Right atrium auricular region (tissue), 2 donors: ENCODE data around the gene CC2D1A. TPM values are rescaled to one million over a fixed set of nuclear protein-coding genes. Genes with fewer than 3 reads are reported as not detected.

Experiments used
- DNase-seq: peaks from one replicate; pipeline ENCODE4 v3.0.0-alpha.2; 2019; ENCODE audit warnings: low spot score
- H3K27ac ChIP-seq, 2 donors: fragments of 200-600 bp; sonication (generic); 1 replicate in 1 of 2; 2 replicates in 1 of 2; pipeline ENCODE4 v1.5.1; 2016 to 2019
- H3K27me3 ChIP-seq, 2 donors: fragments of 200-600 bp; sonication (generic); one replicate each; pipeline versions ENCODE4 v1.5.1 to v1.6.0; 2017 to 2019
- H3K36me3 ChIP-seq: fragments of 200-600 bp; sonication (generic); one replicate; pipeline ENCODE4 v1.5.1; 2016
- H3K4me1 ChIP-seq, 2 donors: fragments of 200-600 bp; sonication (generic); one replicate each; pipeline versions ENCODE4 v1.5.1 to v1.6.0; 2017 to 2019
- H3K4me3 ChIP-seq, 2 donors: fragments of 200-600 bp; sonication (generic); 1 replicate in 1 of 2; 2 replicates in 1 of 2; pipeline ENCODE4 v1.5.1; 2017 to 2019; ENCODE audit warnings: mild to moderate bottlenecking in 1 of 2, moderate library complexity in 1 of 2
- H3K9me3 ChIP-seq, 2 donors: fragments of 200-600 bp; sonication (generic); one replicate each; pipeline ENCODE4 v1.5.1; 2019
- CTCF ChIP-seq, 2 donors: fragments of 200-600 bp; sonication (generic); IDR thresholded peaks; one replicate each; pipeline ENCODE4 v1.5.1; 2019; ENCODE audit warnings: antibody characterized with exemption in 2 of 2
- total RNA-seq, 2 donors: library from RNA; depleted of rRNA; stranded (reverse); fragments of >200 nt; gene quantifications; one replicate each; pipeline ENCODE4 v1.1.0, GENCODE V29; 2016

CC2D1A gene
- total RNA-seq, 2 donors from 2014 or later = 16.1 to 22.6 TPM

DNA sequence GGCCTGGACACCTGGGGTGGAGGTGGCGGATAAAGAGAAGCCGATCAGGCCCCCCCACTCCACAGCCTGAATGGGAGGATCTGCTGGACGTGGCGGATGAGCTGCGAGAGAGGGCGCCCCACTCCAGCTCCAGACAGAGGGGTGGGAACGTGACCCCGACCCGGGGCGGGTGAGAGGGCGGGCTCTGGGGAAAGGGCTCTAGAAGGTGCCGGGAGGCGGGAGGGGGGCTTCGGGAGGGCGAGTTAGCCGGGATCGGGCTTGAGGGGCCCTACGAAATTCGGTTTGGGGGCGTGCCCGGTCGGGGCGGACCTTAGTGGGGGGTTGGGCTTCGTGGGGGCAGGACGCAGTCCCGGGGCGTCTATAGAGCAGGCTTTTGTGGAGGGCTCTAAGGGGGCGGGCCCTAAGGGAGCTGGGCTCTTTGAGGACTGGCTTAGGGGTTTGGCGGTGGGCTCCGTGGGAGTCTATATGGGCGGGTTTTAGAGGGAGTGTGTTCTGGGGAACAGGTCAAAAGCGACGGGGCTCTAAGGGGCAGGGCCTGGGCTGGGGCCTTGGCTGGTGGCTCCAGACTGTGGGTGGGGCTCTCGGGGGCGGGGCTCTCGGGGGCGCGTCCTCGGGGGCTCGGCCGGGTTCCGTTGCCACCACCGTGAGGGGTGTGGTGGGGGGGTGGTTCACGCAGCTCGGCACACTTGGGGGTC, 33.2 kb upstream of the CC2D1A start:
- DNase-seq = no peak
- peak overlapping the region; percentile 27 to 56 for H3K4me3 ChIP-seq
- peak in 1 of 2 donors; percentile 50 for TF ChIP-seq CTCF (IDR thresholded peaks at IDR 0.05)
- no peaks in the 10 kb centered on the region for H3K9me3 ChIP-seq
- no peaks in the 10 kb centered on the region for H3K27me3 ChIP-seq
- no peaks in the 10 kb centered on the region for H3K36me3 ChIP-seq
- H3K4me1 ChIP-seq = peaks cover 0 to 10% of the 10 kb centered on the region in 2 donors
- peak overlapping the region in 1 of 2 donors; percentile 31 for H3K27ac ChIP-seq

GRCh38 chr19:13873834-13874515, 32.0 kb upstream of the CC2D1A start:
- Histone ChIP-seq H3K27me3 (no peaks in the 10 kb centered on the region), H3K4me3 (no peak overlapping the region), H3K9me3 (no peaks in the 10 kb centered on the region), H3K4me1 (peaks cover 0 to 10% of the 10 kb centered on the region in 2 donors), H3K36me3 (no peaks in the 10 kb centered on the region), H3K27ac (no peak overlapping the region)
- no peak for DNase-seq
- no peak for TF ChIP-seq CTCF (IDR thresholded peaks at IDR 0.05)

GRCh38 chr19:13875824-13876223, 30.2 kb upstream of the CC2D1A start:
- no peak for TF ChIP-seq CTCF (IDR thresholded peaks at IDR 0.05)
- peaks cover 0 to 23% of the 10 kb centered on the region in 2 donors for H3K4me1 ChIP-seq
- no peaks in the 10 kb centered on the region for H3K9me3 ChIP-seq
- H3K27ac ChIP-seq = no peak overlapping the region
- H3K4me3 ChIP-seq = no peak overlapping the region
- H3K27me3 ChIP-seq = no peaks in the 10 kb centered on the region
- H3K36me3 ChIP-seq = no peaks in the 10 kb centered on the region
- no peak for DNase-seq

- no peak for DNase-seq
- no peaks in the 10 kb centered on the region for H3K9me3 ChIP-seq
- H3K4me3 ChIP-seq = no peak within 1 kb of the TSS
- peaks cover 0 to 32% of the 10 kb centered on the region in 2 donors for H3K4me1 ChIP-seq
- no peaks in the 10 kb centered on the region for H3K27me3 ChIP-seq
- H3K36me3 ChIP-seq = no peaks in the 10 kb centered on the region
- TF ChIP-seq CTCF (IDR thresholded peaks at IDR 0.05) = no peak
- no peak within 1 kb of the TSS for H3K27ac ChIP-seq
Observed at GRCh38 chr19:13876834-13877233, 29.2 kb upstream of the CC2D1A start, which contains the start of gene NANOS3. TSS of gene NANOS3 (plus strand) at chr19:13877134. CDS start at chr19:13877249, 115 bp downstream.

DNA sequence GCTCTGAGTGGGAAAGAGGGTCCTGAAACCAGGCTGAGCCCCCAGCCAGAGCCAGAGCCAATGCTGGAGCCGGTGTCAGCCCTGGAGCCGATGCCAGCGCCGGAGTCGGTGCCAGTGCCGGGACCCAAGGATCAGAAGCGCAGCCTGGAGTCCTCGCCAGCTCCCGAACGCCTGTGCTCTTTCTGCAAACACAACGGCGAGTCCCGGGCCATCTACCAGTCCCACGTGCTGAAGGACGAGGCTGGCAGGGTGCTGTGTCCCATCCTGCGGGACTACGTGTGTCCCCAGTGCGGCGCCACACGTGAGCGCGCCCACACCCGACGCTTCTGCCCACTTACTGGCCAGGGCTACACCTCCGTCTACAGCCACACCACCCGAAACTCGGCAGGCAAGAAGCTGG, 28.7 kb upstream of the CC2D1A start:
- peaks cover 0 to 32% of the 10 kb centered on the region in 2 donors for H3K4me1 ChIP-seq
- no peak for DNase-seq
- no peaks in the 10 kb centered on the region for H3K9me3 ChIP-seq
- TF ChIP-seq CTCF (IDR thresholded peaks at IDR 0.05) = no peak
- H3K27ac ChIP-seq = no peak overlapping the region
- no peaks in the 10 kb centered on the region for H3K36me3 ChIP-seq
- H3K27me3 ChIP-seq = no peaks in the 10 kb centered on the region
- no peak overlapping the region for H3K4me3 ChIP-seq
